Heart right ventricle (tissue), 16 donors: ENCODE measurements around the gene ATP6V0C. TPM values are rescaled to one million over a fixed set of nuclear protein-coding genes. Genes with fewer than 3 reads are reported as not detected.

Experiments used
- ATAC-seq, 8 donors: fragments of 200-7000 bp; cut with Tn5 transposase; one replicate each; pipeline ENCODE4 v1.9.1; 2020; ENCODE audit warnings: mild to moderate bottlenecking in 8 of 8, moderate library complexity in 8 of 8, moderate number of reproducible peaks in 1 of 8
- DNase-seq, 2 donors: peaks; one replicate each; pipeline ENCODE4 v3.0.0-alpha.2; 2020
- H3K27ac ChIP-seq, 10 donors: fragments of 200-600 bp; sonication (generic) in 2 of 10; one replicate each; pipeline versions ENCODE4 v1.5.0 to v1.8.0; 2020 to 2022; ENCODE audit warnings: mild to moderate bottlenecking in 3 of 10
- H3K27me3 ChIP-seq, 7 donors: fragments of 200-600 bp; one replicate each; pipeline ENCODE4 v1.8.0; 2021 to 2022; ENCODE audit warnings: mild to moderate bottlenecking in 2 of 7
- H3K36me3 ChIP-seq, 9 donors: fragments of 200-600 bp; sonication (generic) in 1 of 9; one replicate each; pipeline versions ENCODE4 v1.5.0 to v1.8.0; 2020 to 2022; ENCODE audit warnings: mild to moderate bottlenecking in 2 of 9
- H3K4me1 ChIP-seq, 9 donors: fragments of 200-600 bp; sonication (generic) in 1 of 9; one replicate each; pipeline versions ENCODE4 v1.5.0 to v1.8.0; 2020 to 2022; ENCODE audit warnings: mild to moderate bottlenecking in 4 of 9
- H3K4me3 ChIP-seq, 10 donors: fragments of 200-600 bp; sonication (generic) in 2 of 10; one replicate each; pipeline versions ENCODE4 v1.5.0 to v1.8.0; 2020 to 2022; ENCODE audit warnings: mild to moderate bottlenecking in 7 of 10, moderate library complexity in 2 of 10
- H3K9me3 ChIP-seq, 11 donors: fragments of 200-600 bp in 10 of 11; sonication (generic) in 2 of 11; one replicate each; pipeline versions ENCODE4 v1.5.0 to v1.8.0; 2013 to 2022; ENCODE audit warnings: mild to moderate bottlenecking in 2 of 11, control low read depth in 1 of 11, moderate library complexity in 1 of 11
- CTCF ChIP-seq, 9 donors: fragments of 200-600 bp; sonication (generic) in 2 of 9; IDR thresholded peaks; one replicate each; pipeline versions ENCODE4 v1.5.0 to v1.8.0; 2021 to 2022; ENCODE audit warnings: antibody characterized with exemption in 9 of 9, mild to moderate bottlenecking in 5 of 9, moderate library complexity in 1 of 9
- WGBS, 2 donors: extraction: QIAGEN DNeasy Blood & Tissue Kit; methylation state at CpG; one replicate each; pipeline ENCODE4 v1.1.7; 2013; ENCODE audit warnings: inconsistent platforms in 1 of 2; 5-methylcytosine and 5-hydroxymethylcytosine counted together
- intact Hi-C, 10 donors: fragments of 100-400 bp; cut with DNase I; formaldehyde crosslinking; loops; one replicate each; pipeline versions ENCODE4 v1.11.1 to v1.14.2; 2022
- polyA plus RNA-seq, 2 donors: library from polyadenylated mRNA; stranded (reverse); fragments of 200-250 nt; gene quantifications; one replicate each; pipeline ENCODE4 v1.2.3, GENCODE V29; 2013
- total RNA-seq, 10 donors: library from RNA; stranded (reverse); fragmentation: NEBNext Ultra II Directional in 3 of 10; extraction: Animal tissue kit (Norgen Biotek cat#: 25700) in 3 of 10; gene quantifications; one replicate each; pipeline versions ENCODE4 v1.2.1 to v1.2.4, GENCODE V29; 2021 to 2023
- donor health status: Arrhythmogenic right ventricular cardiomyopathy.
- donor health status: ischemic (EF 13 %, LVEDD 7.1; RV severe dilation, severe dysfunction).
- donor health status: healthy with polysubstance abuse.
- donor health status: DM: no; HTN: yes; CAD: no.
- donor health status: DM: no; HTN: no; CAD: no.
- donor health status: ischemic (EF 25% LVEDD 6.9; RV normal size, moderate dysfunction).
- donor health status: ischemic (EF 25% LVEDD 5.7; RV mildly dilated, moderate dysfunction).
- donor health status: healthy.
- donor health status: DM: yes; HTN: yes; CAD: no.
- donor health status: Ischemic cardiomyopathy.
- donor health status: ischemic (EF 35%, LVEDD 5.7; RV mildly dilated, moderate dysfunction).
- donor health status: nonischemic (EF 11% LVEDD 7.7; RV severe dilation, severe dysfunction).
- donor health status: DM: yes; HTN: yes; CAD: no.
- donor health status: PGD.
- donor health status: ischemic (EF 29% LVEDD 5.4; RV normal size, mild dysfunction).
- donor health status: nonischemic (EF 23%, LVEDD 6.1; RV moderate dilation, normal function).

Gene ATP6V0C
- total and polyA plus RNA-seq, 12 donors = 58.5 to 243 (median 130) TPM

DNA sequence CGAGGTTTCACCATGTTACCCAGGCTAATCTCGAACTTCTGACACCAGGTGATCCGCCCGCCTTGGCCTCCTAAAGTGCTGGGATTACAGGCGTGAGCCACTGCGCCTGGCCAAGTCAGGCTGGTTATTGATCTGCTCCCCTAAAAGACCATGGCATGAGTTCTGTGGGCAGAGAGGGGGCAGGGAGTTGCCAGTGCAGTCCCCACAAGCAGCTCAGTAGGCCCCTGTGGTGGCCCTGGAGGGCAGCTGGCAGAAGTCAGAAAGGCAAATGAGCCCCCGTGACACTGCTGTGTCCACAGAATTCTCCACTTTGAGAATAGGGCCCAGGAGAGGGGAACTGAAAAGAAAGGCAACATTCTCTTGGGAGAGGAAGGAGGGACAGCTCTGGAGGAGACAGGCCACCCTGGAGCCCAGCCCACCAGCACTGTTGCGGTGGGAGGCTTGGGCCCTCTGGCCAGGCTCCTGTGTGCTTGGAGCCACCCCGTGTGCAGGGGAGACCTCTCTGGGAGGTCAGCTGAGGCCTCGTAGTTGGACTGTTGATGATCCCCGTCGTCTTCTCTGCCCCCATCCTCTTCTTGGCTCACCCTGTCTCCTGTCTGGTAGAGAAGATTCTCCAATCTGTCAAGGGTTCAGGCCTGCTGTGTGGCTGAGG is 4.3 kb downstream of the ATP6V0C start:
- Histone ChIP-seq H3K4me1 (peaks cover 51 to 71% (median 65%) of the 10 kb centered on the region in 9 donors), H3K27me3 (no peaks in the 10 kb centered on the region), H3K27ac (peak overlapping the region in 7 of 10 donors; percentile 19 to 91 (median 66)), H3K36me3 (peaks cover 0 to 25% (median 0%) of the 10 kb centered on the region in 9 donors), H3K4me3 (peak overlapping the region in 1 of 10 donors; percentile 23), H3K9me3 (no peaks in the 10 kb centered on the region)
- TF ChIP-seq CTCF (IDR thresholded peaks at IDR 0.05) = no peak
- peak in 1 of 2 donors; percentile 8 for DNase-seq
- intact Hi-C loops = no loop called here
- 71 to 73% methylated on average over 12 of the region's 12 CpGs for WGBS, 2 donors
- ATAC-seq = no peak

- H3K27me3 ChIP-seq = no peaks in the 10 kb centered on the region
- 85% methylated on average over 39 of the region's 39 CpGs for WGBS, 2 donors
- H3K9me3 ChIP-seq = no peaks in the 10 kb centered on the region
- TF ChIP-seq CTCF (IDR thresholded peaks at IDR 0.05) = no peak
- H3K27ac ChIP-seq = peak overlapping the region in 9 of 10 donors; percentile 66 to 91 (median 83)
- peaks cover 0 to 35% (median 5%) of the 10 kb centered on the region in 9 donors for H3K36me3 ChIP-seq
- peak in 1 of 2 donors; percentile 16 for DNase-seq
- peak in 4 of 8 donors; percentile 0 to 9 (median 2) for ATAC-seq
- H3K4me3 ChIP-seq = peak overlapping the region in 9 of 10 donors; percentile 54 to 74 (median 62)
- intact Hi-C loops = no loop called here
- H3K4me1 ChIP-seq = peaks cover 49 to 68% (median 62%) of the 10 kb centered on the region in 9 donors
Measured at GRCh38 chr16:2518823-2519710, 5.3 kb downstream of the ATP6V0C start.

GRCh38 chr16:2519711-2520080 is 5.9 kb downstream of the ATP6V0C start:
- peak in 1 of 2 donors; percentile 28 for DNase-seq
- H3K4me3 ChIP-seq = peak overlapping the region in 9 of 10 donors; percentile 54 to 74 (median 62)
- WGBS, 2 donors = 36 to 37% methylated on average over 22 of the region's 22 CpGs
- no peak for TF ChIP-seq CTCF (IDR thresholded peaks at IDR 0.05)
- peak in 5 of 8 donors; percentile 1 to 19 (median 9) for ATAC-seq
- intact Hi-C loops = no loop called here
- peak overlapping the region in 9 of 10 donors; percentile 66 to 91 (median 83) for H3K27ac ChIP-seq
- no peaks in the 10 kb centered on the region for H3K9me3 ChIP-seq
- H3K27me3 ChIP-seq = no peaks in the 10 kb centered on the region
- peaks cover 0 to 41% (median 5%) of the 10 kb centered on the region in 9 donors for H3K36me3 ChIP-seq
- peaks cover 49 to 66% (median 60%) of the 10 kb centered on the region in 9 donors for H3K4me1 ChIP-seq

DNA sequence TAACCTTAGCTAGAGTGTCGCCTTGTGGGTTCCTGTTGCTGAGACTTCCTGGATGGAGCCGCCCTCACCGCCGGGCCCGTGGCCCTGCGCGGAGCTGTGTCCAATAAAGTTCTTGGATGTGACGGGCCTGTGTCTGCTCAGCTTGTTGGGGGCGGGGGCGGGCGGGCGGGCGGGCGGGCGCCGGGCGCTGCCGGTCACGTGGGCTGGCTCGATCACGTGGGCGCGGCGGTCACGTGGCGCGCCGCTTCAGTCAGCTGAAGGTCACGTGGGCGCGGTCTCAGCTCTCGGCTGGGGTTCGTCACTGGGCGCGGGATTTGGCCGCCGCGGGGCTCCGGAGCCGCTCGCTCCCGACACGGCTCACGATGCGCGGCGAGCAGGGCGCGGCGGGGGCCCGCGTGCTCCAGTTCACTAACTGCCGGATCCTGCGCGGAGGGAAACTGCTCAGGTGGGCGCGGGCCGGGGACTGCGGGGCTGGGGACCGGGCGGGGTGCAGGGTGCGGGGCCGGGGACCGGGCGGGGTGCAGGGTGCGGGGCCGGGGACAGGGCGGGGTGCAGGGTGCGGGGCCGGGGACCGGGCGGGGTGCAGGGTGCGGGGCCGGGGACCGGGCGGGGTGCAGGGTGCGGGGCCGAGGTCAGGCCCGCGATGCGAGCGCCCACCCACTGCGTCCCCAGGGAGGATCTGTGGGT is 6.5 kb downstream of the ATP6V0C start, which contains the start of gene AMDHD2:
TSS of gene AMDHD2 (plus strand) at position 275 of the 687 bp plus-strand sequence. CDS start at position 363, 88 bp downstream.
- 1% methylated on average over 63 to 83 of the region's 83 CpGs for WGBS, 2 donors
- H3K4me1 ChIP-seq = peaks cover 46 to 61% (median 56%) of the 10 kb centered on the region in 9 donors
- peak; percentile 92 to 93 for DNase-seq
- H3K4me3 ChIP-seq = peak within 1 kb of the TSS; percentile 34 to 74 (median 62)
- peak within 1 kb of the TSS in 9 of 10 donors; percentile 66 to 91 (median 83) for H3K27ac ChIP-seq
- no peaks in the 10 kb centered on the region for H3K9me3 ChIP-seq
- no peaks in the 10 kb centered on the region for H3K27me3 ChIP-seq
- peaks cover 0 to 47% (median 5%) of the 10 kb centered on the region in 9 donors for H3K36me3 ChIP-seq
- TF ChIP-seq CTCF (IDR thresholded peaks at IDR 0.05) = no peak
- intact Hi-C loops = no loop called here
- peak; percentile 78 to 90 (median 86) for ATAC-seq
